SKM-1 (cell line): ENCODE data around the gene ADARB2.

Experiments used
- DNase-seq: peaks from one replicate; lab custom pipeline; 2025; ENCODE audit not compliant: unreplicated experiment; lab: John Stamatoyannopoulos, UW

Gene ADARB2

DNA sequence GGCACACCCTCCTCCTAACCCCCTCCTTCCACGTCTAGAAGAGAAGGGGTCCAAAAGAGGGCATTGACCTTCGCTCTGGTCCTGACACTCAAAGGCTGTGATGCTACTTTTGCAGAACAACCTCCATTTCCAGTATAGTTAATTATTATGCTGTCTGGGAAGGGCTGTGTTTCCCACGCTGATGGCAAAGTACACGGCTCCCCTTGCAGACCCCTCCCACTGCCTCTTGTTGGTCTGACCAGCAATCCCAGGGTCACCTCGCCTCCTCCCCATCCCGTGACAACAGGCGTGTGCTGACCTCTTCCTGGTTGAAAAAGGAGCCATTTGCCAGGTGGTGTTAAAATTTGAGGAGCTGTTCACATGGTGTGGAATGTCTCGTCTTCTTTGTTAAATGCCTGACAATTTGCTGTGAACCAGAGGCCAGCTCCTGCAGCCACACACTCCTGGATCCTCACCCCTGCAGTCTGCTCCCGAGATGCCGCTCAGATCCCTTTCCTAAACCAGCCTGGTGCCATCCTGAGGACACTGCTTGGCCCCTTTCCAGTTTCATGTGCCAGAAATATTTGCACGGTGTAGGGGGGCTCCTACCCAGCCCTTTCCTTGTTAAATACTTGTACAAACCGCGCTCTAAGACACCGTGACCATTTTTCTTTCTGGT lies 359.5 kb downstream of the ADARB2 start:
- DNase-seq = no peak

DNA sequence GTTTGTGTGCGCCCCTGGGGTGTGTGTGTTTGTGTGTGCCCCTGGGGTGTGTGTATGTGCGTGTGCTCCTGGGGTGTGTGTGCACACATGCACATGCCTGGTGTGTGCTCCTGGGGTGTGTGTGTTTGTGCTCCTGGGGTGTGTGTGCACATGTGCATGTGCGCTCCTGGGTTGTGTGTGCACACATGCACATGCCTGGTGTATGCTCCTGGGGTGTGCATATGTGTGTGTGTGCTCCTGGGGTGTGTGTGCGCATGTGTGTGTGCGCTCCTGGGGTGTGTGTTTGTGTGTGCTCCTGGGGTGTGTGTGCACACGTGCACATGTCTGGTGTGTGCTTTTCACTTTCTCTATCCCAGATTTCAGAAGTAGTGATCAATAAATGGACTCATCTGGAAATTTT lies 360.1 kb downstream of the ADARB2 start:
- DNase-seq = no peak

DNA sequence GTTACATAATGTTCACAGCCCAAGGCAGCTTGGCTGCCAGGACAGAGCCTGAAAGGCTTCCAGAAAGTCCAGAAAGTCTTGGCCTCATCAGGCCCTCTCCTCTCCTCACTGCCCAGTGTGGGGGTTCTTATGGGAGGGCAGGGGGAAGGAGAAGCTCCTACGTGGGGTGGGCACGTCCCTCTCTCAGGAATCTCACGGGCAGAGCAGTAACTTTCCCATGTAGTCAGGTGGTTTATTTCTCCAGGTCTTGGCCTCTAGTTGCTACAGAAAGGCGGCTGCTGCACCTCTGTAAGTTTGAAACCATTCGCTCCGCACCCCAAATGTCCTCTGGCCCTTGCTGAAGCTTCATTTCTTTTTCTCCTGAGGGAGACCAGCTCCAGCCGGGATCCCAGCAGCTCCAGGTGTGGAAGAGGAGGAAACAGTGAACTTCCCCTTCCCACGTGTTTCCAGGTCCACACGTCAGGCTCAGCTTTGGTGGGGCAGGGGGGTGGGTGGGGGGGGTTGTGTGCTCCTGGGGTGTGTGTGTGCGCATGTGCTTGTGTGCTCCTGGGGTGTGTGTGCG lies 360.9 kb downstream of the ADARB2 start:
- DNase-seq = no peak

DNA sequence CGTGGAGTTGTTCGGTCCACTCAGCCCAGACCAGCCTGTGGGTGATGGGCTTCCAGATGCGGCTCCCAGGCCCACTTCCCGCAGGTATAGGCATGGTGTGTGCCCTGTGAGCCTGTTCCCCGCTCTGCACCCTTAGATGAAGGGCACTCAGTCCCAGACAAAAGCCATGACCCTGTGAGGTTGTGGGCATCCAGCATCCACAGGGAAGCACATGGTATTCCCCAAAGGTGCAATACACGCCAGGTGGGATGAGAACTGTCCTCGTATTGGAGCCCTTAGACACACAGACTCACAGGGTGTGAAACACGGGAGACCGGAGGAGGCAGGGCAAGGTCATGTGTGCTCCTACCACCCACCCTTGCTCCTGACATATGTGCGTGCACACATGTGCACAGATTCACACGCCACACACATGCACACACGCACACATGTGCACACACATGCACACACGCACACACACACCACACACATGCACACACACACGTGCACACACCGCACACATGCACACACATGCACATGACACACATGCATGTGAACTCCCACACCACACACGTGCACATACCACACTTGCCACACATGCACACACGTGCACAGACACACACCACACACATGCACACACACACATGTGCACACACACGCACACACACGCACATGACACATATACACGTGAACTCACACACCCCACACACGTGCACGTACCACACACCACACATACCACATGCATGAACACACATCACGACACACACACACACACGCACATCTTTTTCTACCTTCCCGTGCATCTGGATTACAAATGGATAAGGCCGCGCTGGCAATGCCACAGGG lies 361.8 kb downstream of the ADARB2 start:
- DNase-seq = no peak

DNA sequence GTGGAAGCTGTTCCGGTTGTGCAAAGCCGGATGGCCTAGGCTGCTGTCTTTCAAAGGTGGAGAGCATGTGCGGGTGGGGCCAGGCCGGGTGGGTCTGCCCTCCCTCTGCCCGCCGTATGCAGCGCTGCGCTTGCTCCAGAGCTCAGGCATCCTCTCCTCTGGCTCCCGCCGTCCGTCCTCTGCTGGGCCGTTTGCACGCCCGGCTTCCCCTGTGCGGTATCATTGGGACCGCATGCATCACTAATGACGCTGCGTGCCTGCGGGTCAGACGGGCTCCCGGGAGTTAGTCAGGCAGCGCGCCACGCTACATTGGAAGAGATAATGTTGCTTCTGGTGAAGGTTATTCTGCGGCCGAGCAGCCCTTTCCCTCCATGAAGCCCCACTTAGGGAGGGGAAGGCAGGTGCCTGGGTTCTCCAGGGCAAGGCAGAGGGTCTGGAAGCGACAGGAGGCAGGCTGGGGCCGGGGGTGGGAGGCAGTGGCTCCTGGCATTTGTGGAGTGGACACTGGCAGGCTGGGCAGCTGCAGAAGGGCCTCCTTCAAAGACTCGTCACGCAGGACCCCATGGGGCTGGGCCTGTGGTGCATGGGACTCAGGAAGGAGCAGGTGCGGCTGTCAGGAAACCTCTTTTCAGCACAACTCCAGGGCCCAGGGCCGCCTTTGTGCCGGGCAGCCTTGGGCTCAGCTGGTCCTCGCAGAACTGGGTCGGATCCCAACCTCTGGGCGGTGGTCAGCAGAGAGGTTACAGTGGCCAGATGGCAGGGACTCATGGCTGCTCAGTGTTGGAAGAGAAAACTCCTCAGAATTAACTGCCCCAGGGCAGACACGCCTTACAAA lies 362.6 kb downstream of the ADARB2 start:
- DNase-seq = no peak

DNA sequence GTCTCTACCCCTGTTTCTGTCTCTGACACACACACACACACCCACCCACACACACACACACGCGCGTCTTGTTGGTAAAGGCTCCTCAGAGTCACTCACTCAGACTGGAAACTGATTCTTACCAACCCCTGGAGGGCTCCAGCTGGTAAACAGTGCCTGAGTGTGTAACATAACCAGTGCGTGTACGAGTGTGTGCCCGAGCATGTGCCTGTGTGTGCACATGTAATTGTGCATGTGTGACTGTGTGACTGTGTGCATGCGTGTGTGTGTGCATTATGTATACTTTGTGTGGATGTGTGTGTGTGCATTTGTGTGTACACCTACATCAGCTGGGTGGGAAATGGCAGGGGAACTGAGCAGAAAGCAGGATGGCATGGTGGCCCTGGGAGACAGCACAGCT lies 364.0 kb downstream of the ADARB2 start:
- no peak for DNase-seq

DNA sequence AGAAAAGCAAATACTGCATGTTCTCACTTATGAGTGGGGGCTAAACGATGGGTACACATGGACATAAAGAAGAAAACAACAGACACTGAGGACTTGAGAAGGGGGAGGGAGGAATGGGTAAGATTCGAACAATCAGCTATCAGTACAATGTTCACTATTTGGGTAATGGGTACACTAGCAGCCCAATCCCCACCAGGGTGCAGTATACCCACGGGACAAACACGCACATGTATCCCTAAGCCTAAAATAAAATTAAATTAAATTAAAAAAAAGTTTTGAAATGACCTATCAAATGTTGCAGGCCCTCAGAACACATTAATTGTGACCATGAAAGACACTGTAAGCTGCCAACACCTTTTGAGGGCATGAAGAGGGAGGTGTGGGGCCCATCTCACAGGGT lies 365.1 kb downstream of the ADARB2 start:
- DNase-seq = no peak

DNA sequence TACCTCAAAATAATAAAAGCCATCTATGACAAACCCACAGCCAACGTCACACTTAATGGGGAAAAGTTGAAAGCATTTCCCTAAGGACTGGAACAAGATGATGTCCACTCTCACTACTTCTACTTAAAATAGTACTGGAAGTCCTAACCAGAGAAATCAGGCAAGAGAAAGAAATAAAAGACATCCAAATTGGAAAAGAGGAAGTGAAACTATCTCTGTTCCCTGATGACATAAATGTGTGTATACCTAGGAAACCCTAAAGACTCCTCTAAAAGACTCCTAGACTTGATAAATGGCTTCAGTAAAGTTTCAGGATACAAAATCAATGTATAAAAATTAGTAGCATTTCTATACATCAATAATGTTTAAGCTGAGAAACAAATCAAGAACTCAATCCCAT lies 367.0 kb downstream of the ADARB2 start:
- no peak for DNase-seq

DNA sequence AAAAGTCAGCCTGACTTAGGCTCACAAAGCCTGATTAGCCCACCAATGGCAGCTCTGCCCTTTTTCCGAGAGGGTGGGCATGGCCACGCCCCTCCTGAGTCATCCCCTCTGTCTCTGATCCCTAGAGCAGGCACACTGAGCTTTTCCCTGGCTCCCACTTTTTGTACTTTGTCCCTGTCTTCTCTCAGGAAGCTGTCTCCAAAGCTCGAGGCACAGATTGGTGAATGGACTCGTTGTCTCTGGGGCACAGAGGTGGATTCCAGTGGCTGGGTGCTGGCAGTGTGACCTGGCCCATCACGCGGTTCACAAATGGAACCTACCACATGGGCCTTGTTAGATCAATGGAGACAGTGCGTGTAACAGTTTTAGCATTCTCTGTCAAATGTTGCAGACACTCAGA lies 367.7 kb downstream of the ADARB2 start:
- DNase-seq = no peak

DNA sequence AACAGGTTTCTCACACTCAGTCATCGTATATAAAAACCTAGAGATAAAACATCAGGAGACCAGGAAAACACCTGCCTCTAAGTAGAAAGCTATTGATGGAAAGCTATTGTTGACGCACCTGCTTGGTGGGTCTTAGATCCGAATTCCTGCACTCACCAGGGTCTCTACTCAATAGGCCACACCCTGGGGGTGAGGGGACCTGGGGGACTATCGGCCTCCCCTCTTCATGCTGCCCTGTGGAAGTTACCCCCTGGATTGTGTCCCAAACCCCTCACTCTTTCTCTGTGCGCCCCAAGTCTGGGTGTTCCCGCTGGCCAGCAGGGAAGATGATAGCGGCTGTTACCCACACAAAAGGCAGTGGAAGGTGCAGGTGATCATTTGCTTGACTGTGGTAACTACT lies 368.1 kb downstream of the ADARB2 start:
- DNase-seq = no peak

DNA sequence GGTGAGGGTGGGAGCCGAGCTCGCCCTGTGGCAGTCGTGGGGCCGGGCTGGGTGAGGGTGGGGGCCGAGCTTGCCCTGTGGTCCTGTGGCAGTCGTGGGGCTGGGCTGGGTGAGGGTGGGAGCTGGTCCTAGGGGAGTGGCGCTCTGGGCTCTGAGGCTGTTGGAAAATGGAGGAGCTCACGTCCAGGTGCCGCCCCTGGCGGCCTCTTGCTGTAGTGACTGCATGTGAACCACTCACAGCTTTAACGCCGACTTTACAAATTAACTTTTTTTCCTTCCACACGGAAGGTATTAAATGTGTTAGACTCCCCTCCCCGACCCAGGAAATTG lies 368.5 kb downstream of the ADARB2 start:
- no peak for DNase-seq

DNA sequence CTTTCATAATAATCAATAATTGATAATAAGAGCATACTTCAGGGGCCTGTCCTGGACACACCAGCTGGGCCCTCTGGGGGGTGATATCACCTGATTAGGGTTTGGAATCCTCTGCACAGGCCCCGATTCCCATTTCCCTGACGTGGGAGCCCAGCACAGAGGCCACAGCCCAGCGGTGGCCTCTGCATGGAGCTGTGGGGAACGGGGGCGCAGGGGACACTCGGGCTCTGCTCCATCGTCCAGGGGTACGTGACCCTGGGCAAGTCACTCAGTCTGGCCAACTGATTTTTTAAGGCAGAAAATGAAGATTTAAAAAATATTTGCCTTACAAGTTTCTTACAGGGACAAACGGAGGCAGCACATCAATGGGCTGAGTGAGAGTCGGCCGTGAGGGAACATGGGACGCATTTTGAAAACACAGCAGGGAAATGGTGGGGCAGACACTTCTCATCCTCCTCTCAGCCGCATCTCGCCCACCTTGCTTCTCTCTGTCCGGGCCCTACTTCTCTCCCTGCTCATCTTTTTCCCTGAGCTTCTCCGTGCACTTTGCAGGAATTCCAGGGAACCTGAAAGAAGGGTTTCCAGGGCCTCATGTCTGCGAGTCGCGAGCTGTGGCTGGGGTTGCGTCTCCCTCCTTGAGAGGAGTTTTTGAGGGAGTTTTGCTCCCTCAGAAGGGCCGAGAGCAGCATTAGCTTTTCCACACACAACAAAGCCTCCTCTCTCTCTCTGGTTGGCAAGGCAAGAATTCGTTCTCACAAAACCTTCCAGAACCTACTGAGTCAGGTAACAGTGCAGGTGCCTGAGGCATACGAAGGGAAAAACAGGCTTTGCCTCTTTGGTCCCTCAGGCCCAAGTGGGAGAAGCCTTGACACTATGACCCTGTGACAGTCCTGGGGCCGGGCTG lies 369.1 kb downstream of the ADARB2 start:
- no peak for DNase-seq

DNA sequence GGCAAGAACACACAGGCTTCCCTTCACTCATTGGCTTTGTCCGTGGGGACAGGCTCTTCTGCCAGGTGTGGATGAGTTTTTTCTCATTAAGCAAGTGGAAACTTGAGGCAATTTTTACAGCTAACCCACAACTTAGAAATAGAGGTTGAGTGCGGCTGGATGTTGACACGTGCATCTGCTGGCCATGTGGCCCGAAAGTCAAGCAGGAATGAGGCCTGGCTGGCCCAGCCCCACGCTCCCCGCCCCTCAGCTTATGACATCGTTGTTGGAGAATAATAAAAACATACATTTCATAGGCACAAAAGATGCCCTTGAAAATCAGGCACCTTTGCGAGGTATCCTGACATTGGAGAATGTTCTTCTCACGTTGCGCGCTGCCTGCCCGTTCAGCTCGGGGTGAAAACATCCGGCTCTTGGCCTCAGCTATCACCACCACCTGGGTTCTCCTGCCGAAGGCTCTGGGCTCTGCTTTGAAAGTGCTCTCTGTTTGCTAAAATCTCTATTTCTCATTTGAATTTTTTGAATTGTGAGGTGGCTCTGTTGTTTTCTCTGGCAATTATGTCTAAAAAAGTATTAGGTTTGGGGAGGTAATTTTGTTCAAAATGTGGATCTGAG lies 370.4 kb downstream of the ADARB2 start:
- no peak for DNase-seq

DNA sequence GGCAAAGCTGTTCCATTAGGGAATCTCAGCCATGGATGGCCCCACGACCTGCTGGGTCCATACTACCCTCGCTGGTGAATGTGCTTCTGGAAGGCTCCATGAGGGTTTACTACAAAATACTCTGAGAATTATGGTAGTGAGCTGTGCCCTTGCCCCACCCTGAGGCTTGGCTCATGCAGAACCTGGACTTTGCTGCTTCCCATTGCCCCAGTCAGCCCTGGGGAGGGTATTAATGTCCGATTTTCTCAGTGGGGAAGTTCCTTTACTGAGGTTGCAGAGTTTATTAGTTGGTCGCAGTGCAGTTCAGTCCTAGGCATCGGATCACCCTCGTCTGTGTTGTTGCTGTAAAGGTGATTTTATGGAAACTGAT lies 371.0 kb downstream of the ADARB2 start:
- no peak for DNase-seq

DNA sequence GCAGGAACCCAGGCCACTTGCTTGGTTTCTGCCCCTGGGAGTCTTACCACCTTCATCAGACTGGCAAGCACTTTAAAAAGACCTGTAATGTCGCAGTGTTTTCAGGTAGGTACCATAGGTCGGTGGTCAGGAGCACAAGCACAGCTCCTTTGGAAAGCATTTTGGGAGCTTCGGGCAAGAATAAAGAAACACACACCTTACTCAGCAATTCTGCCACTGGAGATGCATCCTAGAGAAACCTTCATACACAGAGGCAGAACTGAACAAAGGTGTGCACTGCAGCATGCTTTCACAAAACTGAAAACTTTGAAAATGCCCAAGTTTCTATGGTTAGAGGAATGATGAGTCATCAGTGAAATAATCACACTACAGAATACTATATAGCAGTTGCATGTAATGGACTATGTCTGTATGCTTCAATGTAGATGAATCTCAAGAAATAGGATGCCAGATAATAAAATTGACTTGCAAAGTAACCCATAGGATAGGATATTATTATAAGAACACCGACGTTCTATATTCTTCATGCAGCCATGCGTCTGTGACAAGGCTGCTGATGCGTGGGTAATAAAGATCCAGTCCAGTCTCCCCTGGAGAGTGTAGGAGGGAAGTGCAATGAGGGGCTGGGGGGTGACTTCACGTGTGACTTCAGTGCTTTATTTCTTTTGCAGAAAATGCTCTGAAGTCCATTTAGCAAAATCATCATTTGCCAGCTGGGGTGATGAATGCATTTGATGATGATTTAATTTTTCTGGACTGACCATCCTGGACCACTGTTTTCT lies 371.6 kb downstream of the ADARB2 start:
- no peak for DNase-seq

DNA sequence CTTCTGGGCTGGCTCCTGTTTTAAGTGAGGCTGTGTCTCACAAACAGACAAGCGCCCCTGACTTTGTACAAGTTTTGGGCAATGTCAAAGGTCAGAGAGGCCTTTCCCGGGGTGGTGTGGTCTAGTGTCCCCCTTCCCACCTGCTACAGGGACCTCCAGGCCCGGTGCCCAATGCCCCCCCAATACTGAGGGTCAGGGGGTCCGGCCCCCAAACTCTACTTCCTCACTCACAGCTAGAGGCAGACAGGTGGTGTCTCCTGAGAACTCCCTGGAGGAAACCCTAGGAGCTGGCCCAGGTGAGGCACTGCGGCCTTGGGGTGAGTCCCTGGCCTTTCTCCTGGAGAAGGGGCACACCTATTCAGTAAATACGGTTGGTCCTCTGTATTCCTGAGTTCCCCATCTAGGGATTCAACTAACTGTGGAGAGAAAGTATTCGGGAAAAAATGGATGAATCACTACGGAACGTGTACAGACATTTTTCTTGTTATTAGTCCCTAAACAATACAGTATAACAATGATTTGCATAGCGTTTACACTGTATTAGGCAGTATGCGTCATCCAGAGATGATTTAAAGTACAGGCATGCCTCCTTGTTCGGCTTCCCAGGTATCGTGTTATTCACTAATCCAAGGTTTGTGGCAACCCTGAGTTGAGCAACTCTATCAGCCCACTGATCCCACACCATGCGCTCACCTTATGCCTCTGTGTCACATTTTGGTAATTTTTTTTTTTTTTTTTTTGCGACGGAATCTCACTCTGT lies 373.0 kb downstream of the ADARB2 start:
- DNase-seq = no peak

DNA sequence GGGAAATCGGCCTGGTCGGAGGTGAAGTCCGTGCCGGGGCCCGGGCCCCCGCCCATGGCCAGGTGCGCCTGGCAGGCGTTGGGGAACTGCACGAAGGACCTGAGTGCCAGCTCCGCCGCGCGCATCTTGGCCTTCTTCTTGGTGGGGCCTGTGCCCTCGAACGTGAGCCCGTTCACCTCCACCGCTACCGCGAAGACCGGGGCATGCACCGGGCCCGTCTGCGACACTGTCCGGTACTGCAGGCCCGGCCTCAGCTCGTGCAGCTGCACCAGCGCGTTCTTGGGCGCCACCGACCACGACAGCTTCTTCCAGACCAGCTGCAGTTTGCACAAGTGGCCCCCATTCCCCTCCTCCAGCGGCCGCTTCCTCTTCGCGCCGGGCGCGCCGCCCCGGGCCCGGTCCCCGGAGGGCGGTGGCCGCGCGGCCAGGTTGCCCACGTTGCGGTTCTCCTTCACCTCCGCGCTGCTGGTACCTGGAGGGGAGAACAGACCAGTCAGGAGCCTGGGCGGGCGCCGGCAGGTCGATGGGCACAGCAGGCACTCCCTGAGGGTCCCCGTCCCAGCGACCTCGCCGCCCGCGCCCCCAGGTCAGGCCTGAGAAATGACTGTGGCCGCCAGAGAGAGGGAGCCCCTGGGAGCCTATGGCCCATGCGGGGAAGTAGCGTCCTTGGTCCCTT lies 373.7 kb downstream of the ADARB2 start:
- DNase-seq = no peak
